Stimulated activated CD4-positive, alpha-beta T cell treated with anti-CD3 and anti-CD28 coated beads, TNF-alpha, amount 100 ng/mL, for 48 hours (primary cell): Measurements from ENCODE around the gene NOS1AP.

ENCODE experiments used
- DNase-seq, 3 donors: peaks; one replicate each; pipeline ENCODE4 v3.0.0-alpha.2; 2020; ENCODE audit warnings: low read depth in 3 of 3

The NOS1AP gene

DNA sequence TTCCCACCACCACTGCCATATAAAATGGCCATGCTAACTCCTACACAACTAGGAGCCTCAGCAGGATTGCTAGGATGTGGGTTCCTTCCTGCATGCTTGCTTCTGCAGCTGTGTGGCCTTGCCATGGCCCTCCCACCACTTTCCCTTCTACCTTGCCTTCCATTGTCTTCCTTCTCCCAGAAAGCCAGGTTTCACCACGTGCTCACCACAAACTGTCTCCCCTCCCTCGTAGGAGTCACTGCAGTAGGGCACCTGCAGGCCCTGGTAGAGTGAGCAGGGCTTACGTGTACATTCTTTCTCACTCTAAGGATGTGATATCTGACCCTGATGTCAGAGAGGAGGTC lies 315.8 kb downstream of the NOS1AP start:
- DNase-seq, result no peak

DNA sequence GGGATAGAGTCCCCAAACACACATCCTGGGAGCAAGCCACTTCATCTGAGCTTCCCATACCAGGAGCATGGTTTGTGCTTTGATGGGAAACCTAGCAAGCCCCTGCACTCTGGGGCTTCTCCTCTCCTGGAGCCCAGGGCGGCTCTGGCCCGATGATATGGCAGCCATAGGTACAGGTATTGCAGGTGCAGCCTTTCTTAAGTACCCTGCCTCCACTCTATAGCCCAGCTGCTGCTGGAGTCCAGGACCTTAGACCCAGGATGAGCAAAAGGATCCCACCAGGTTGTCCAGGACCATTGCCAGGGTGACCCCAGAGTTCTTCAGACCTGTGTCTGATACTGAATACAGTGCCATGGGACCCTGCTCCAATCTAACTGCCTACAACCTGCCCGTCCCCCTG lies 316.2 kb downstream of the NOS1AP start:
- no peak for DNase-seq

DNA sequence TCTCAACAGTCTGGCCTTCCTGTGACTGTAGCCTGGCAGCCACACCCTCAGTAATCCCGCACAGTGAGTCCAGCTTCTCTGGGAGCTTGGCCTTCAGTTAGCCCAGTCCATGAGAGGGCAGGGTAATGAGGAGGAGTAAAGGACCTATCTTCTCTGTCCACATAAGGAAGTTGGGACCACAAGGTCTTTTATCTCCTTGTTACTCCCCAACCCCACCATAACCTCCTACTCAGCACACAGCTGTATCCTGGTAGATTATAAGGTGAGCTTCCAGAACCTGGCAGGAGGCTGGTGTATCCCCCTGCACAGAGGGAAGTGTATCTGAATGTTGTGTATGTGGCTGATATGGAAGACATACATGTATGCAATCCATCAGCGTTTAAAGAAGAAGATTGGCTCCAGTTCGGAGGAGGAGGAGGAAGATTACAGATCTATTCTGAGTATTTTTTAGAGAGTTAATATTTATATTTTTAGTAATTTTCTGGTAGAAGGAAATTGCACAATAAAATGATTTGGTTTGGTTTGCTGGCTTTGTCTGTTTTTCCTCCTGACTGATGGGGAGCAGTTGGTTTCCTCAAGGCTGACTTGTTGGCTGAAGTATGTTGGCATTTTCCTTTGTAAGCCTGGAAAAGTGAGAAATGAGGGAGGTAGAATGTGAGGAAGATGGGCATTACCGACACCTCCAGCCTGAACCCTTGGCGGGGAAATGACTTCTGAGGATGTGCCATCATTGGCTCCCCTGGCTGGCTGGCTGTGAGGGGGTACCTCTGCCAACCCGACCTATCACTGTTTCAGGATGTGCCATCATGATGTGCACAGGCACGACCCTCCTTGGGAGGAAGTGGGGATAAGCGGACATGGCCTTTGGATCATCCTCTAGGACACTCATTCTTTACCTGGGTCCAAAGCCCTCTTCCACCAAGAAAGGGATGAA lies 317.1 kb downstream of the NOS1AP start:
- no peak for DNase-seq

DNA sequence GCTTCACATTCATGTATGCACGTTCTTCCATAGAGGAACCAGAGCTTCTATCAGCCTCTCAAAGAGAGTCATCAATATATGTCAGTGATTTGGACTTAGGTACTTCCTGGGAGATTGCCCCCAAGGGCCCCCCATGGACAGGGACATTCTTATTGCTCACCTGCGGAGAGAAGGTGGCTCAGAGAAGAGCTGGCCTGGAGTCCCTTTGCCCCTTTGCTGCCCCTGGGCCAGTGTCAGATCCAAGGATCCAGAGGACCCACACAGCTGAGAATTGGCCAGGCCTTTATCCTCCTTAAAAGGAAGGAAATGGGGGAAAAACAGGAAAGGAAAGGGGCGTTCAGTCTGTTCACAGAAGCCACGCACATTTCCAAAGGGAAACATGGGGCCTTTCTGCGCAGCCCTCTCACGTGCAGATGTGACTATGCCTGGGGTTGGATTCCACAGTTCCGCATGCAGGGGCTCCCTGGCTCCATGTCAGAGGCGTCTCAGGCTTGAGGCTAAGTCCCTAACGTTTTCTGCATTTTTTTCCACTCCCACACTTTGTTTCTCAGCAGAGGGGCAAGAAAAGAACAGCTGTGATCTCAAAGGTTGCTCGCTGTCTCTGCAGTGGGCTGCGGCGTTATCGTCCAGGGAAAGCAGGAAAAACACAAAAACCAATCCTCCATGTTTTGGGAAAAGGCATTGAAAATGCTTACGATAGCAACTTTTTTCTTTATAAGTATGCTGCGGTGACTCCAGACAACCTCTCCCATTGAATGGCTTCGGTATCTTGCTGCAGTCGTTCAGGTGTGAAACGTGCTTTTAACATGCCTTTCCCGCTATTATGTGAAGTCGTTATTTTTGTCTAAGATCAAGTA lies 318.0 kb downstream of the NOS1AP start:
- DNase-seq, result no peak

DNA sequence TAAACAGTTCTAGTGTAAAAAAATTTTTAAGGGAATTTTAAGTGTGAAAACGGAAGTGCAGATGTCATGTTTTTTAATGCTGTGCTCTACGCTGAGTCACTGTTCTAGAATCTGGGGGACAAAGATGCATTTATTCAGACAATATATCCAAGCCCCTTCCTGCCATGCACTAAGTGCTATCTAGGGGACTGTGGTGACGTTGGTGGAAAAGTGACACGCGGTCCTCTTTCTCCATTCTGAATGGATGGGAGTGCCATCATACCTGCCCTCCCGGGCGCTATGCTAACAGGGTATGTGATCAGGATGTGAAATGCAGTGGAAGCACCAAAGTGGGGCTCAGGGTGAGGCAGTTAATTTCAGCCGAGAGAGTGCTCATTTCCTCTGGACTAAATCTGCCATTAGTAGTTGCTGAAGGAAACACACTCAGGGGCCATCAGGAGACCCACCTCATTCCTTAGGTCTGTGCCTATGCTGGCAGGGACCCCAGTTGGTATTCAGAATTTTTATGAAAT lies 318.6 kb downstream of the NOS1AP start:
- DNase-seq, result no peak

DNA sequence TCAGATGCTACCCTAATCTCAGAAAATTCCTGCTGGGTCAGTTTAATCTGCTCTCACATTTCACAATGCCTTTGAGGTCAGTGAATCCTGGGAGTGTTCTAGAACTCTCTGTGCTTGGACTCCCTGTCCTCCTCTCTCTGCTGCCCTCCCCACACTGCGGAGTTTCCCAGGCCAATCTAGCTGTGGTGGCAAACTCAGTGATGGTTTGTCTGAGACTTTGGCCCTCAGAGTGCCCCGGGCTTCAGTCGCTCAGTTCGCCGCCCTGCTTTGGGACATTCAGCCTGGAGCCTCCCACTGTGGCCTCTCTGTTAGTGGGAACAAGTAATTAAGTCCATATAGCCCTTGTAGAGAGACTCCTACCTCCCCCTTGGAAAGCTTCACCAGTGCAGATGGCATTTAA lies 319.1 kb downstream of the NOS1AP start:
- DNase-seq, result no peak

DNA sequence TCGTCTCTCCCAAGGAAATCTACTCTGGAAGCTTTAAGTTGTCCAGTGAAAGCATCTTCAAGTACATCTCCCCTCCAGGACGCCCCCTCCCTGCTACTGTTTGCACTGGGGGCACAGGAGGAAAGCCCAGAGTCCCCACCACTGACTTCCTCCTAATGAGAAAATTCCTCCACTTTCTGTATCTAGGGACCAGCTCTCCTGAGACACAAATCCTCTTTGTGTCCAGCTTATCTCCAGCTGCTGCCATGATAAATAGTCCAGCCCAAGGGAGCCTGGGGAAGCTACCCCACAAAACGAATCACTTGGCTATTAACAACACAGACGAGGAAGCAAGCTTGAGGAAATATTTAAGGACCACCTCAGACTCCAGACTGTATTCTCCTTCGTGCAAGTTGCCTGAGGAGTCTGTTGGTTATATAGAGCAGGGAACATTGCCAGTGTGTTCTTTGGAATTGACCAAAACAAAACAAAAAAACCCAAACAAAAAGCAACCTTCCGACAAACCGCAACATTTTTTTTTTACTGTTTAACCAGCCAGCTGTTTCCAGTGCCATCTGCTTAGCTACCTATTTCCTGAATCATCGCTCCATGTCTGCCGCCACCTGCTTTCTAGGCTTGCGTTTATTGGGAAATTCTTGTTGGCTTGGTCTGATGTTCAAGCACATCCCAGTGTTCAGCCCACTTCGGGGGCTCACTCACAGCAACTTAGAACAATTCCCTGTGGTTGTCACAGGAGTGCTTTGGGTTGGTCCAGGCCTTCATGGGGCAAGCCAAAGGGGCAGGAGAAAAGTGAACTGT lies 319.7 kb downstream of the NOS1AP start:
- no peak for DNase-seq

DNA sequence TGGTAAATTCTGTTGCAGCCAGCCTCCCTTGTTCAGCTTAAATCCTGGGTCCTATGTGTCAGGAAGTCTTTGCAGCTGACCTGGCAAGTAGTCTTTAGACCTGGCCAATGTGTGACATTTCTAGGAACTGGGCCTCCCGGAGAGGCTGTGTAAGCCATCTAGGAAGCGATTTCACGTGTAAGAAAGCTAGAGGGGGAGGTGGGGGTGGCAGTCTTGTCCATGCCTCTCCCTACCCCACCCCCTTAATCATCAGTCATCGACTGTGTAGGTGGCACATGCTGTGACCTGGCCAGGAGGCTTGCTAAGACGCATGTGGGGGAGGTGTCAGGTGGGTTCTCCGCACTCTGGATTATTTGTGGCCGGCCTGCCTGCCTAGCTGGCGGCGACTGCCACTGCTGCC lies 320.5 kb downstream of the NOS1AP start:
- DNase-seq, result no peak

DNA sequence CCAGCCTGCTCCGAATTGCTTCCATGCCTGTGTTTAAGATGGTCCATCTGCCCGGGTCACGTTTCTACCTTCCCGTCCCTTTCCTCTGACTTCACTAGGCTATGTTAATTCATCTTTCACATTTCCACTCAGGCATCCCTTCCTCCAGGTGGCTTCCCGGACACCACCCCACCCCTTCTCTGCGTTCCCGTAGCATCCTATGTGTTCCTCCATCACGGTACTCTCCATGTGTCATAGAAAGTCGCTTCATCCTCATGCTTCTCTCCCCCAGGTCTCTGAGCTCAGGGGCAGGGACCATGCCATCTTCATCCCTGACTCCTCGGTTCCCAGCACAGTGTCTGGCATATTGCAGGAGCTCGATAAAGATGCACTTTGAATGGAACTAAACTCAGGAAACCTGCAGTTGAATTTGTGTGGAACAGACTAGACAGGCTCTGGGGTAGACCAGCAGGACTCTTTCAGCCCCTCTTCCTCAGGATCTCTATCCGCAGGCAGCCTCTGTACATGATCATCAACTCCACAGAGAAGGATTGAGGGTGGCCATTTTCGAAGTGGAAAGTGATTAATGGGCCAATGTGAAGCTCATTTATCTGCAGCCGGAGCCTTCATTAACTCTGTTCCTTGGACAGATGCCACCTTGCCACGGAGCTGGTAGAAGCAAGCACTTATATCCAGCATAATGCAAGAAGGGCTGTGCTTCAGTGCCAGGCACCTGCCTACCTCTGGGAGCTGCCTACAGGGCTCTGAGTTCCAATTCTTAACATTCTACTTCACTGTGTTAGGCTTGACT lies 321.1 kb downstream of the NOS1AP start:
- DNase-seq, result no peak

DNA sequence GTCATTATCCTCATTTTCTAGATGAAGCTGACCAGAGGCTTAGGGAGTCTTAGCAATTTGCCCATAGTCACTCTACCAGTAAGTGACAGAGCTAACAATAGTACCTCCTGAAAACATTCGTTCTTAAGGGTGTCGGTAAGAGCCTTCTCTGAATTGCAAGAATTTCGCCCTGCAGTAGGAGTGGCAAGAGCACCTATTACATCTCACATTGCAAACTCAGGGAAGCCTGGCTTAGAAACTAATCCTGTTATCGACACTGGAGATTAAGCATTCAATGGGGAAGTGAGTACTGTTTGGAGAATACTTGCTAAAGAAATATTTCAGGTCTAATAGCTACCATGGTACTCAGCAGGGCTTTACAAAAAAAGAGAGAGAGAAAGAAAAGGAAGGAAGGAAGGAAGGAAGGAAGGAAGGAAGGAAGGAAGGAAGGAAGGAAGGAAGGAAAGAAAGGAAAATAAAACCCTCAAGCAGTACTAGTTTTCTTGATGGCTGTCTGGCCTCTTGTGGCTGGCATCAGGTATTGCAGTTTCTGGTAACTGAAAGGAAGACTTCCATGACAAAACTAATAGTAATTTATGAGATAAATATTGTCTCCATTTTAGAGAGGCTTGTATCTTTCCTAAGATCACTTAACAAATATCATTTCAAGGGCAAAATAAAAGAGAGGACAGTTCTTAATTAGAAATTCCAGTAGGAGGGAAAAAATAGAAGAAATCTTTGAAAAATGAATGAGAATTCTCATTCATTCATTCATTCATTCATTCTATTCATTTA lies 322.5 kb downstream of the NOS1AP start:
- DNase-seq, result no peak

DNA sequence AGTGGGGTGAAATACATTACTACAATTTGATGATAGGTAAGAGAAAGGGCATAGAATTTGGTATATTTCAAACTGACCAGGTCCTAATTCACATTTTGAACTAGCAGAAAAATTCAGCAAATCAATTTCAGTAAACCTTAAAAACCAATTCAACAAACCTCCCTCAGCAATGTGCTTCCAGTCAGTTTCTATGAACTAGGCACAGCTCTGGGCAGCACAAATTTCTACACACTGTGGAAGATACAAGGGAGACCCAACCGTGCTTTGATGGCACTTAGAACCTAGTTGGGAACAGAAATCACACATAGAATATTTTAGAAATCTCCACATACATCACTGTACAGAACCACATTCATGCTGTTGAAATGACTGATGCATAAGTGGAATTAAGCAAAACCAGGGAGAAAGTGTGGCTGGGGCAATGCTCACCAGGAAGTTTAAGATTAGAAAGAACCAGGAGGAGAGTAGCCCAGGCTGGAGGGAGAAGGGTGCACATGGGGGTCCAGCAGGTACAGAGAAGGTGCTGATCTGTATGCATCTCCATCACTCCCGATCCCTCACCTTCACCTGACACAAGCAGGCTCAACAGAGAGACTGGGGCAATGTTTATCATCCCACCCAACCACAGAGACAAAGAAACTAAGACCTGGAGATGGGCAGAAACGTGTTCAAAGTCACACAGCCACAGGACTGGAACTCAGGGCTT lies 326.9 kb downstream of the NOS1AP start:
- no peak for DNase-seq

DNA sequence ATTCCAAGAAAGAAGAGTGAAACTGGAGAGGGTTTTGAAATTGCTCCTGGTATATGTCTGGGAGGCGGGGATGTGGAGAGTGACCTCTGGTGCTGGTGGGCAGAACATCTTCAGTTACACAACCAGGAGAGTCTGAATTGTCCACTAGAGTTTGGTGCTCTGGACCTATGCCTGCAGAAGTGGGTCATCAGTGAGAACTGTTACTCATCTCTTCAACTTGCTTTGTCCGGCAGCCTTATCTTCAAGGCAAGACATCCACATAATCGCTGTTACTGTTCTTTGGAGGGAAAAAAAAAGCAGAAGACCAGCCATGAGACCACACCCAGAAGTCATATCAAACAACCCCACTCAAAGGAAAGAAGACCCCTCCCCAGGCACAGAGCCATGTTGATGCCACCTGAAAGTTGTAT lies 327.6 kb downstream of the NOS1AP start:
- no peak for DNase-seq

DNA sequence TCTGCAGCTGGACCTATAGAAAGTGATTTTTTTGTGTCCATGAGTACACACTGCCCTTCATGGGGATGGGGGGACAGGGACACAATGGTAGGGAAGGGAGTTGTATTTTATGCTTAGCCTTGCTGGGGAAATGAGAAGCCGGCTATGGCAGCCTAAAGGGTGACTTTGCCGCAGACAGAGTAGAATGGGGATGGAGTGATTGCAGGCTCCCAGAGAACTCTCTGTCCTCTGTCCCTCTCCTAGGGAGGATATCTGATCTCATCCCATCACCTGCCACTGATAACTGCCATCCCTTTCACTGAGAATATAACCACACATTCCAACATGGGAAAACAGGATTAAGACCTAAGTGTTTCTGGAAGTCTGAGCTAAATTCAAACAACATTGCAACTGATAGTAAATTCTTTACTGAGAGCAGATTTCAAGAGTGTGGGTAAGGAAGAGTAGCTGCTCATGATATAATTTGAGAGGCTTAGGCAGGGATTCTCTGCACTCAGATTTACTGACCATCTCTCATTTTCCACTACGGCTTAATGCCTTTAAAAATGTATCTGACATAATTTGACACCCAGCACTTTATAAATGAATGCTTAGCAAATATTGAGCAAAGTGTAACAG lies 328.6 kb downstream of the NOS1AP start:
- DNase-seq, result no peak

DNA sequence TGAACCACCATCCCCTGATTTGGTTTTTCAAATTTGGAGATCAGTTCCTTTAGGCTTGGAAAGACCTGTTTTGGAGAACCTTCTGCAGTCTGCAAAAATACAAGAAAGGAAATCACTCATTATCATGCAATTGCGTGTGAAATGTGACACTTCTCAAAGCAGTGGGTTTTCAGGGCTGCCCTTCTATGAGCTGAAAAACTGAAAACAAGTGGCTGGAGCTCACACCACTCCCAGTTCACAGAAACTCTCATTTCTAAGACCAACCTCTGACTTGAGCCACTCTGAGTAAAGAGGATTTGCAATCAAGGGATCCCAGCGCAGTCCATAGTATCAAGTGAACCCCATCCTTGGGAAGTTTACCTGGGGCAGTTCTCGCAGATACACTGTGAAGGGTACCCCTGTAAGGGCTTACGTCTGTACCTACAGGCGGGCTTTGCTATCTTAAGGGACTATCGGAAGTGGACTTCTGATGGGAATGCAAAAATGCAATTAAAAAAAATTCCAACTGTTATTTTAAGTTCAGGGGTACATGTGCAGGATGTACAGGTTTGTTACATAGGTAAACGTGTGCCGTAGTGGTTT lies 329.6 kb downstream of the NOS1AP start:
- no peak for DNase-seq

DNA sequence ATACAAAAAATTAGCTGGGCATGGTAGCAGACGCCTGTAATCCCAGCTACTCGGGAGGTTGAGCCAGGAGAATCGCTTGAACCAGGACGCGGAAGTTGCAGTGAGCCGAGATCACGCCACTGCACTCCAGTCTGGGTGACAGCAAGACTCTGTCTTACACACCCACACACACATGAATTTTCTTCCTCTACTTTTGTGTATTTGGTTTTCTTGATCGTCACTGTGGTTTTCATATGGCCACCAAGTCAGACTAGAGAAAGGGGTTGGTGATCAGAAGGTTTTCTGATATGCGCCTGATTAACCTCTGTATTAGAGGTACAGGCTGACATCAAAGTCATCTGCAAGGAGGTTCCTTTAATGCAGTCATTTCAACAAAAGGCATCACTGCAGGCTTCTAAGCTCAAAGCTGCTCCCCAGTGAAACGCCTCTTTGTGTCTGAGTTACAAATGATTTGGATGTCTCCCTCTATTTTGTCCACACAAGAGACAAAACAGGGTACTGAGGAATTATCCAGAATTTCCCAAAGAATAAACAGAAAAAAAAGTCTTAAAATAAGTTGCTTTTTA lies 331.4 kb downstream of the NOS1AP start:
- DNase-seq, result no peak

DNA sequence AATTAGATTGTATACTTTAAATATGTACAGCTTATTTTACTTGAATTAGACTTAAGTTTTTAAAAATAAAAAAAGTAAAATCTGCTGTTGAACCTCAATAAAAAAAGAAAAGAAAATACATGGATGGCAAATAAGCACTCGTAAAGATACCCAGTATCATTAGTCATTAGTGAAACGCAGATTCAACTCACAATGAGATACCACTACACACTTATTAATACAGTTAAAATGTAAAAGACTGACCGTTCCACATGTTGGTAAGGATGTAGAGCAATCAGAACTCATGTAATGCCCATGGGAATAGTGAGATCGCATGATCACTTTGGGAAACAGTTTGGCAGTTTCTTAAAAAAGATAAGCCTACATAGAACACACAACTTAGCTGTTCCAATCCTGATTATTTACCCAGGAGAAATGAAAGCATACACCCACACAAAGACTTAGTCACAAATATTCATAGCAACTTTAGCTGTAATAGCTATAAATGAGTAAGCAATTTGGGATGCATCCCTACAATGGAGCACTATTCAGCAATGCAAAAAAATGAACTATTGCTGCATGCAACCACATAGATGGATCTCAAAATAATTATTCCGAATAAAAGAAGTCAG lies 335.2 kb downstream of the NOS1AP start:
- no peak for DNase-seq

DNA sequence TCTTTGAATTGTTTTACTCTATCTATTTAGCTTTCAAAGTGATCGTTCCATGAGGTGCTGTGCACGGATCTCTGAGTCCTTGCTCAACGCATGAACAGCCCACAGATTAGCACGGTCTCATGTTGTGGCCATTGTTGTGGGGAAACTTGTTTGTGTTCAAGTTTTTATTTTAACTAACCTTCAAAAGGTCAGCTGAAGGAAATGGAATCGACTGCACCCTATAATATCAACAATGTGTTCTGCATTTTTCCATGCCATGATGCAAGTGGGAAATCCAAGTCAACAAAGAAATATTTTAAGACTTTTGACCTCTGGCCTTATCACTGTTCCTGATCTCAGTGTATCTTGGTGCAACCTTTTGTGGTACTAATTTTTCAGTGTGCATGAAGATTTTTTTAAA lies 336.3 kb downstream of the NOS1AP start:
- DNase-seq, result no peak

DNA sequence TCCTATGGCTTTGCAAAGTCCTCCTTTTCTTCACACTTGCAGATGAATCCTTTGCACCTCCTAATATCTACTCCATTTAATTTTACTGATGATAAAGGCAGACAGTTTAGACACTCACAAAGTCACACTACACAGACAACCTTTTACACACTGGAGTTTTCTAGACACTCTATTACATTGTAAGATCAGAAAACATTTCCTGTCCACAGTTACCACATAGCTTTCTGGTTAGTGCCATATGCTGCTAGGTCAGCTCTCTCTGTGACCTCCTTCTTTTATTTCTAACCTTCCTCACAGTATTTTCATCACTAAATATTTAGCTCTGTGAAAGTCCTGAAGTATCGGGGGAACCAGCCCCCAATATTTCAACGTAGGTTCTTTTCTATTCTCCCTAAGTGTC lies 337.3 kb downstream of the NOS1AP start:
- DNase-seq, result no peak
